A549 (cell line): ENCODE results near the gene PPP4R2. TPM values are rescaled to one million over a fixed set of nuclear protein-coding genes. Genes with fewer than 3 reads are reported as not detected.

Experiments
- ATAC-seq, 2 experiments: fragments of 200-7000 bp in 1 of 2; fragments of >200 bp in 1 of 2; cut with Nextera tagmentation in 1 of 2; cut with Tn5 transposase in 1 of 2; 3 replicates each; pipeline versions ENCODE4 v1.8.0 to v1.9.1; 2018 to 2020; ENCODE audit warnings: mild to moderate bottlenecking in 1 of 2, moderate library complexity in 1 of 2
- CTCF ChIA-PET: fragments of 300-600 bp; sonication (Branson Sonifier 250); formaldehyde crosslinking; extraction: SDS; loops from one replicate; lab custom pipeline; 2021; ENCODE audit warnings: antibody characterized with exemption, inconsistent platforms; lab: Yijun Ruan, JAX
- POLR2A ChIA-PET: fragments of 350-600 bp; formaldehyde crosslinking; extraction: SDS; loops from one replicate; lab custom pipeline; 2021; ENCODE audit warnings: antibody characterized with exemption, inconsistent platforms; lab: Yijun Ruan, JAX
- DNase-seq, 2 experiments: peaks; one replicate each; pipeline versions ENCODE4 v3.0.0 to v3.0.0-alpha.2; 2011 to 2016; ENCODE audit warnings: low read depth in 1 of 2, low spot score in 1 of 2
- FAIRE-seq: peaks from 2 replicates; lab custom pipeline; 2011; peaks lifted over from hg19 to GRCh38; lab: Jason Lieb, UNC
- H3K27ac ChIP-seq, 2 experiments: fragments of >200 bp; sonication (Bioruptor Twin); formaldehyde crosslinking; 3 replicates each; pipeline ENCODE4 v1.5.1; 2016 to 2017
- H3K4me1 ChIP-seq: fragments of >200 bp; sonication (Bioruptor Twin); formaldehyde crosslinking; 3 replicates; pipeline ENCODE4 v1.6.1; 2016
- H3K4me2 ChIP-seq: fragments of >200 bp; sonication (Bioruptor Twin); formaldehyde crosslinking; 3 replicates; pipeline ENCODE4 v1.6.1; 2016
- H3K4me3 ChIP-seq: fragments of >200 bp; sonication (Bioruptor Twin); formaldehyde crosslinking; 3 replicates; pipeline ENCODE4 v1.5.1; 2016
- H3K9me3 ChIP-seq: fragments of >200 bp; sonication (Bioruptor Twin); formaldehyde crosslinking; 3 replicates; pipeline ENCODE4 v1.6.1; 2016
- BHLHE40 ChIP-seq: IDR thresholded peaks from 2 replicates; pipeline ENCODE4 v1.6.1; 2012; ENCODE audit warnings: low read depth, low read length, inconsistent platforms
- CHD4 ChIP-seq: fragments of 200-600 bp; sonication (generic); IDR thresholded peaks from 2 replicates; pipeline ENCODE4 v1.6.1; 2016; ENCODE audit warnings: antibody characterized with exemption, mild to moderate bottlenecking, borderline replicate concordance
- FOSL2 ChIP-seq, 2 experiments: fragments of 450-650 bp in 1 of 2; fragments of >200 bp in 1 of 2; sonication (Bioruptor Twin) in 1 of 2; formaldehyde crosslinking; IDR thresholded peaks; 2 replicates each; pipeline versions ENCODE4 v1.5.0 to v1.6.1; 2016 to 2020; ENCODE audit warnings: mild to moderate bottlenecking in 1 of 2, moderate library complexity in 1 of 2
- FOXS1 ChIP-seq: fragments of 250-450 bp; sonication (Bioruptor Pico); IDR thresholded peaks from 2 replicates; pipeline ENCODE4 v1.5.0; 2020; ENCODE audit warnings: mild to moderate bottlenecking, moderate library complexity
- GATA3 ChIP-seq: IDR thresholded peaks from 2 replicates; pipeline ENCODE4 v1.6.1; 2012; ENCODE audit warnings: borderline replicate concordance
- JUNB ChIP-seq: fragments of >200 bp; sonication (Bioruptor Twin); formaldehyde crosslinking; IDR thresholded peaks from 2 replicates; pipeline ENCODE4 v1.6.1; 2016
- MAZ ChIP-seq: fragments of 150-350 bp; IDR thresholded peaks from 2 replicates; pipeline ENCODE4 v1.6.1; 2014; ENCODE audit warnings: antibody characterized with exemption, low read depth, low read length, borderline replicate concordance
- PHF8 ChIP-seq: fragments of 200-600 bp; sonication (generic); IDR thresholded peaks from 2 replicates; pipeline ENCODE4 v1.6.1; 2016; ENCODE audit warnings: low read depth, mild to moderate bottlenecking, antibody characterized with exemption, moderate library complexity, borderline replicate concordance
- REST ChIP-seq: fragments of 200-600 bp; sonication (generic); IDR thresholded peaks from 2 replicates; pipeline ENCODE4 v1.6.1; 2016; ENCODE audit warnings: antibody characterized with exemption, mild to moderate bottlenecking, moderate library complexity
- SREBF2 ChIP-seq: fragments of 450-650 bp; IDR thresholded peaks from 2 replicates; pipeline ENCODE4 v1.6.1; 2014; ENCODE audit warnings: mild to moderate bottlenecking, moderate library complexity
- TFCP2L1 ChIP-seq: fragments of 250-450 bp; sonication (Bioruptor Pico); IDR thresholded peaks from 2 replicates; pipeline ENCODE4 v1.5.0; 2021; ENCODE audit warnings: mild to moderate bottlenecking
- TP53 ChIP-seq: fragments of 250-450 bp; sonication (Bioruptor Pico); IDR thresholded peaks from 2 replicates; pipeline ENCODE4 v1.5.0; 2021; ENCODE audit warnings: mild to moderate bottlenecking, moderate library complexity
- USF2 ChIP-seq: fragments of 450-650 bp; IDR thresholded peaks from 2 replicates; pipeline ENCODE4 v1.6.1; 2014; ENCODE audit warnings: antibody characterized with exemption
- ZC3H11A ChIP-seq: fragments of 450-650 bp; IDR thresholded peaks from 2 replicates; pipeline ENCODE4 v1.6.1; 2014; ENCODE audit warnings: antibody characterized with exemption, mild to moderate bottlenecking
- ZSCAN20 ChIP-seq: fragments of 250-450 bp; sonication (Bioruptor Pico); IDR thresholded peaks from 2 replicates; pipeline ENCODE4 v1.8.0; 2022; ENCODE audit warnings: mild to moderate bottlenecking, moderate library complexity
- WGBS: methylation state at CpG from one replicate; pipeline ENCODE4 v1.1.6; 2017; ENCODE audit errors: missing lambda C conversion rate; 5-methylcytosine and 5-hydroxymethylcytosine counted together
- polyA plus RNA-seq, 4 experiments: library from polyadenylated mRNA; depleted of rRNA in 3 of 4; stranded (reverse); fragments of >200 nt; fragmentation: RNase III in 1 of 4; extraction: RNeasy Plus Mini Kit Qiagen cat#74134 plus additional on column Dnase treatment in 1 of 4; gene quantifications; 2 replicates in 3 of 4; 3 replicates in 1 of 4; pipeline ENCODE4 v1.2.3, GENCODE V29; 2011 to 2017
- TF ChIP-seq, protein P1 (sequence below): fragments of 250-450 bp; sonication (Bioruptor Pico); IDR thresholded peaks from 2 replicates; pipeline ENCODE4 v1.5.0; 2021; ENCODE audit warnings: mild to moderate bottlenecking, moderate library complexity, borderline replicate concordance

PPP4R2 gene
- polyA plus RNA-seq, 2 of the 4 experiments (the other 2 are of a cell fraction), result 39.3 to 68.4 TPM

- Histone ChIP-seq H3K9me3 (no peaks in the 10 kb centered on the region), H3K27ac (no peak overlapping the region), H3K4me1 (no peaks in the 10 kb centered on the region)
- FAIRE-seq, result no peak
- TF ChIP-seq FOXS1 (CRISPR knock-in tag), result no peak
- no peak for TF ChIP-seq CHD4
- TF ChIP-seq, protein P1, sequence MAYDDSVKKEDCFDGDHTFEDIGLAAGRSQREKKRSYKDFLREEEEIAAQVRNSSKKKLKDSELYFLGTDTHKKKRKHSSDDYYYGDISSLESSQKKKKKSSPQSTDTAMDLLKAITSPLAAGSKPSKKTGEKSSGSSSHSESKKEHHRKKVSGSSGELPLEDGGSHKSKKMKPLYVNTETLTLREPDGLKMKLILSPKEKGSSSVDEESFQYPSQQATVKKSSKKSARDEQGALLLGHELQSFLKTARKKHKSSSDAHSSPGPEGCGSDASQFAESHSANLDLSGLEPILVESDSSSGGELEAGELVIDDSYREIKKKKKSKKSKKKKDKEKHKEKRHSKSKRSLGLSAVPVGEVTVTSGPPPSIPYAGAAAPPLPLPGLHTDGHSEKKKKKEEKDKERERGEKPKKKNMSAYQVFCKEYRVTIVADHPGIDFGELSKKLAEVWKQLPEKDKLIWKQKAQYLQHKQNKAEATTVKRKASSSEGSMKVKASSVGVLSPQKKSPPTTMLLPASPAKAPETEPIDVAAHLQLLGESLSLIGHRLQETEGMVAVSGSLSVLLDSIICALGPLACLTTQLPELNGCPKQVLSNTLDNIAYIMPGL (CRISPR knock-in tag), result no peak
- no peak for TF ChIP-seq ZC3H11A
- no peak for TF ChIP-seq TFCP2L1 (CRISPR knock-in tag)
- TF ChIP-seq FOSL2 (IDR thresholded peaks at IDR 0.05), result no peak
- TF ChIP-seq FOSL2 (CRISPR knock-in tag; IDR thresholded peaks at IDR 0.05), result no peak
- no peak for TF ChIP-seq ZSCAN20 (CRISPR knock-in tag)
- no peak for TF ChIP-seq BHLHE40
- no peak for TF ChIP-seq PHF8
- TF ChIP-seq USF2, result no peak
- no peak for TF ChIP-seq TP53 (CRISPR knock-in tag)
- TF ChIP-seq, all 56 proteins: peak for 0
- no peak overlapping the region for H3K4me2 ChIP-seq
- POLR2A ChIA-PET, result no interaction called here
- H3K4me3 ChIP-seq, result no peak overlapping the region
- CTCF ChIA-PET, result interaction anchor here (0.7 to 9.4 kb wide), 2 partner anchors 21 to 394 kb away, joined by 3 to 77 read pairs; no protein-coding TSS in a partner anchor
- DNase-seq, result no peak
- 55% methylated on average over 5 of the region's 5 CpGs for WGBS
- ATAC-seq, result no peak
Measured at GRCh38 chr3:73107676-73108187, 111.1 kb downstream of the PPP4R2 start.

GRCh38 chr3:73108750-73109149 is 112.1 kb downstream of the PPP4R2 start:
- no peak overlapping the region for H3K4me2 ChIP-seq
- no peaks in the 10 kb centered on the region for H3K9me3 ChIP-seq
- CTCF ChIA-PET, result interaction anchor here (1.1 to 9.4 kb wide), 3 partner anchors 8 to 393 kb away, joined by 3 to 77 read pairs (median 12); no protein-coding TSS in a partner anchor
- DNase-seq, result no peak
- POLR2A ChIA-PET, result no interaction called here
- H3K4me1 ChIP-seq, result no peaks in the 10 kb centered on the region
- FAIRE-seq, result no peak
- WGBS, result 65% methylated on average over 3 of the region's 3 CpGs
- no peak overlapping the region for H3K4me3 ChIP-seq
- TF ChIP-seq GATA3, result no peak
- no peak for TF ChIP-seq ZC3H11A
- no peak for TF ChIP-seq MAZ
- TF ChIP-seq, protein P1 (CRISPR knock-in tag), result no peak
- no peak for TF ChIP-seq SREBF2
- no peak for TF ChIP-seq TFCP2L1 (CRISPR knock-in tag)
- TF ChIP-seq JUNB, result no peak
- no peak for TF ChIP-seq REST
- TF ChIP-seq, all 56 proteins: peak for 0
- ATAC-seq, result no peak
- no peak overlapping the region for H3K27ac ChIP-seq
